GM19025 (cell line): ENCODE measurements around the gene MKRN2OS.
A peak's percentile ranks its signal among the peaks of the same experiment; 100 is the strongest.

Source experiments
- ATAC-seq: cut with Tn5 transposase; IDR thresholded peaks from one replicate; pipeline ENCODE4 v1.9.1; 2021; ENCODE audit warnings: mild to moderate bottlenecking, low read depth, moderate library complexity; ENCODE audit not compliant: unreplicated experiment

Gene MKRN2OS, protein sequence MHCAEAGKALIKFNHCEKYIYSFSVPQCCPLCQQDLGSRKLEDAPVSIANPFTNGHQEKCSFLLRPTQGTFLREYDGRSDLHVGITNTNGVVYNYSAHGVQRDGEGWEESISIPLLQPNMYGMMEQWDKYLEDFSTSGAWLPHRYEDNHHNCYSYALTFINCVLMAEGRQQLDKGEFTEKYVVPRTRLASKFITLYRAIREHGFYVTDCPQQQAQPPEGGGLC

DNA sequence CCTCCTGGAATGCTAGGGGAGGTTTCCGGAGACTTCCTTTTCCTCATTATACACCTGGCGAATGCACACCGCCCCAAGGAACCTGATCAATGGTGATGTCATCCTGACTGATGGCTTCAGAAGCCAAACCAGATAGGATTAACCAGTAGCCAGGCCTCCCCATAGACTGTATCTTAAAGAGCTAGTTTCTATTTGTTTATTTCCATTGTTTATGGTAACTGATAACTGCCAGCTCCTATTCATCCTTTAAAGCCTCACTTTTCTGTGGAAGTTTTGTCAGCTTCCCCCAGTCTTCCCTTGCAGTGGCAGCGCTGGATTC lies at the start of gene MKRN2OS:
MKRN2OS (minus strand) TSS at position 27 of the 319 bp plus-strand sequence. CDS start 35 bp downstream, outside the sequence.
- no peak for ATAC-seq

DNA sequence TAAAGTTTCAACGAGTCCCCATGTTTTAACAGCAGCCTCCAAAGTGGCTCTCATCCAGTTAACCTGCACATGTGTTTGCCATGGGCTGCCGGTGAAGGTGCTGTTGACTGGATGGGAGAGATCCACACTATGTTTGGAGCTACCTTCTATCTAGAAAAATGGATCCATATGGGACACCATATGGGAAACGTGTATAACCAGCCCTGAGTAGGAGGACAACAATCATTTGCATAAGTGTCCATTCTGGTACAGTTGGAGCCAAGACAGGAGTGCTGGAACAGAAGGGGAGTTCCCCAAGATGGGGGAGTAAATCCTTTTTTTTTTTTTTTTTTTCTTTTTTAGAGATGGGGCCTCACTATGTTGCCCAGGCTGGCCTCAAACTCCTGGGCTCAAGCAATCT lies 48.2 kb upstream of the MKRN2OS start:
- ATAC-seq: no peak

DNA sequence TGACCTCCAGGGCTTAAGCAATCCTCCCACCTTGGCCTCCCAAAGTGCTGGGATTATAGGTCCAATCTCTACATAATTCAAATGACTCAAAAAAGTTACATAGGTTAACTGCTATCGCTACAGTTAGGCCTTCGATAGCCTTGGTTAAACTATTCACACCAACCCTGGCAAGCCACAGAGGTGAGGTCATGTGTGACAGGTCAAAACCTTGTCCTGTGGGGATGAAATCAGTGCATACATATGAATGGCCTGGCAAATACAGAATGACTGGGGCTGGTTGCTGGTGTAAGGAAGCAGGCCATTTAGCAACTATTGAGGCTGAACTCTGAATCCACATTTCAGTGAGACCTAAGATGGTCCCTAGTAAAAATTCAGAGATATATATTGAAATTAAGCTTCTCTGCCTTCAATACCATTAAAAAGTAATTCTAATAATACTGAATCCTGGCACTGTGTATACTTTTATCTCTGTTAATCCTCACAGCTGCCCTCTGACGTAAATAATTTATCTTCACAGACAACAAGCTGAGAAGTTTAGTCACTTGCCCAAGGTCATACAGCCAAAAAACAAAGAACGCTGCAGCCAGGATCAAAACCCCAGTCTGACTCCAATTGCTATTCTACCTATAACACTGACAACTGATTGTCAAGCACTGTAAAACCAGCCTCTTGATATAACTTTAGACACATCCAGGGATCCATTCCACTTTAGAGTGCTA lies 46.9 kb upstream of the MKRN2OS start:
- ATAC-seq: no peak

DNA sequence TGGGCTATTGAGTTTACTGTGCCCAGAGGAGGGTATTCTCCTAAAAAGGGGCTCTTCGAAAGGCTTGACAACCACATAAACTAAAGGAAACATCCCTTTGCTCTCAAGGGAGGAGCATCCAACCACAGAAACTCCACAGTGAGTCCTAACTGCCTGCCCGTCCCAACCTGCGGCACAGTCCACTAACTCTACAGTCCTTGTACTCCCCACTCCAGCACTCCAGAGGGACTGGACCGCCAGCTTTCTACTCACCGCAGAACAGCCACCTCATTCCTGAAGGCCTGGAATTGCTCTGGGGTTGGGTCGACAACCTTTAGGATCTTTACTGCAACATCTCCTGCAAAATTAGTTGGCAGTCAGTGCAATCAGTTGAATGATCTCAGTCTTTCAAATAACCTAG lies 46.2 kb upstream of the MKRN2OS start:
- ATAC-seq: no peak

DNA sequence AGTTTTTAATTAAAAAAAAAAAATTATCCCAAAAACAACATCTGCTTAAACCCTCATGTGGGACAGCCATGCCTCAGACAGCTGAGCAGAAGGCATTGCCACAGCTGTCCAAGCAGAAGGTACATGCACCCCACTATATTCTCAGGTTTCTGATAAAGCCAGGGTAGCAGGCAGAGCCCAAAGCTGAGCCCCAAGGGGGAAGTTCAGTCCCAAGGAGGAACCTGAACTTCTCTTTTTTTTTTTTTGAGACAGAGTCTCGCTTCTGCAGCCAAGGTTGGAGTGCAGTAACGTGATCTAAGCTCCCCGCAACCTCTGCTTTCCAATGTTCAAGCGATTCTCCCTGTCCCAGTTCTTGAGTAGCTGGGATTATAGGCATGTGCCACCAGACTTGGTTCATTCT lies 44.8 kb upstream of the MKRN2OS start:
- ATAC-seq: no peak

DNA sequence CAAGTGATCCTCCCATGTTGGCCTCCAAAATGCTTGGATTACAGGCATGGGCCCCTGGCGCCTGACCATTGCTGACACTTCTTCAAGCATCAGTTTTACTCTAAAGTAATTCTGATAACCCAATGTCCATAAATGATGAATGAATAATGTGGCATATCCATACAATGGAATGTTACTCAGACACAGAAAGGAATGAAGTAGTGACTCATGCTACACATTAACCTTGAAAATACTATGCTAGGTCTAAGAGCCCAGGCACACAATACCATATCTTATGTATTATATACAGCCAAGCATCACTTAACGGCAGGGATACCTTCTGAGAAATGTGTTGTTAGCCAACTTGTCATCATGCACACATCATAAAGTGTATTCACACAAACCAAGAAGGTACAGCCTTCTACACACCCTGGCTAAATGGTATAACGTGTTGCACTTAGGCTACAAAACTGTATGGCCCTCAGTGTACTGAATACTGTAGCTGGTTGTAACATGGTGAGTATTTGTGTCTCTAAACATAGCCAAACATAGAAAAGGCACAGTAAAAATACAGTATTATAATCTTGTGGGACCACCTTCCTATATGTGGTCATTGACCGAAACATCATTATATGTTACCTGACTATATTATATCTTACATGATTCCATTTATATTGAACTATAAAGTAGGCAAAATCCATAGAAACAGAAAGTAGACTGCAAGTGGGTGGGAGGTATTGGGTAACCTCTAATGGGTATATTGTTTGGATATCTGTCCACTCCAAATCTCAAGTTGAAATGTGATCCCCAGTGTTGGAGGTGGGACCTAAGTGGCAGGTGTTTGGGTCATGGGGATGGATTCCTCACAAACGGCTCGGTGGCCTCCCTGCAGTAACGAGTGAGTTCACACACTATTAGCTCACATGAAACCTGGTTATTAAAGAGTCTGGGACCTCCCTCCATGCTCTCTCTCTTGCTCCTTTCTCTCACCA lies 43.0 kb upstream of the MKRN2OS start:
- no peak for ATAC-seq

DNA sequence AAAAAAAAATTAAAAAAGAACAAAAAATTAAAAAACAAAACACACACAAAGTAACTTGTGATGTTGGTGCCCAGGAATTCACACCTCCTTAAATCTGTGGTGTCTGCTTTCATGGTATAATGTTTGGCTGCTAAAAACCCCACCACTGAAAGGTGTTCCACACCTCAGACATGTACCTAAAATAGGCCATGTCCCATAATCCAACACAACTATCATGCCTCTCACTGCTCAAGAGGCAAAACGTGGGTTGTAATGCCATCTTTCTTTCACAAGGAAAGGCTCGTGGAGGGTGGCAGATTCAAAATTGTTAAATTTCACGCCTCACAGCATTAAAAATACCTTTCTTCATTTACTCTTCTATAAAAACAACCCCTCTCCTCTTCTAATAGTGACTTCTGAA lies 41.1 kb upstream of the MKRN2OS start:
- no peak for ATAC-seq

DNA sequence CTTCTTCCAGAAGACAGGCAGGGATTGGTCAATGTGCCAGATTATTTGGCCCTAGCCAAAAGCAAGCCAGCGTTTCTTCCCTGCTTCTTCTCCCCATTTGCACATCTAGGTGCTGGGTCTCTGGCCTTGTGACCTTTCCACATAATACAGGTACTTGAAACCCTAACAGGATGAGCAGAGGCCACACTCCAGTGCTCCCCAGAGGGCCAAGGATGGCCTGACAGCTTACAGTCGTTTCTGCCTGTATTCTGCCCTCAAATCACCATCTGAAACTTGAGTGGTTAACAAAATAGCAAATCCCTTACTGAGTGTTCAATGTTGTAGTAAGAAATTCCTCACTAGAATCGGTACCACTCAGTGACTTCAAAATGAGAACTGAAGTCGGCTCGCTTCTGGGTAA lies 40.7 kb upstream of the MKRN2OS start:
- peak; percentile 69 for ATAC-seq

DNA sequence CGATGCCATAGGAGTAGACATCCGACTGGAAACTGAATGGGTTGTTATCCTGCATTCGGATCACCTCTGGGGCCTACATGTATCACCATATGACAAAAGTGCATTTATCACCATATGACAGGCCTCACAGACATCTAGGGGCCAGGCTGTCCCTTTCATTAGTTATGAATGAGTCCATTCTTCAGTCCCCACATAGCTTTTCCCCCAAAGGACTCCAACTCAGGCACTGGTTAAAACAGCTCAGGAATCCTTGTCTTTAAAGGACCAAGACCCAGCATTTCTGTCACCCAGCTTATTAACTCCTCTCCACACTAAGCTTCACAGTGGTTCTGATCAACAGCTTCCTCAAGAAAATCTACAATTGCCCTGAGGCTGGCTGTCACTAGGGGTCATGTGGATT lies 39.9 kb upstream of the MKRN2OS start:
- ATAC-seq: no peak

DNA sequence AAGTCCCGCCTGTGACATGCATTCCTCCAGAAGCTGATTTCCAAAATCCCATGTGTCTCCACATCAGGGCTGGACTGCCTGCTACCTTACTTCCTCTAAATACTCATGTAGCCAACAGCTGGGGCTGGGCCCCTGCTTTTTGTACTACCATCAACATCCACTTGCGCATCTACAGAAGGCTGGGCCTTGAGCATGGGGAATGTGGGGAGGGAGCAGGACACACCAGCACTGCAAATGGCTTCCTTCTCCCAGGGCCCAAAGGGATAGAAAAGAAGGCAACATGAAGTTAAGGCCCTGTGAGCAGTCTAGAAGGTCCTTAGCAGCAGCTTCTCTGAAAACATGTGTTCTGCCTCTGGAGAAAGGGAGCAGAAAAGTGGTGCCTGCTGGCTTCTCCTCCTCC lies 38.8 kb upstream of the MKRN2OS start:
- no peak for ATAC-seq

DNA sequence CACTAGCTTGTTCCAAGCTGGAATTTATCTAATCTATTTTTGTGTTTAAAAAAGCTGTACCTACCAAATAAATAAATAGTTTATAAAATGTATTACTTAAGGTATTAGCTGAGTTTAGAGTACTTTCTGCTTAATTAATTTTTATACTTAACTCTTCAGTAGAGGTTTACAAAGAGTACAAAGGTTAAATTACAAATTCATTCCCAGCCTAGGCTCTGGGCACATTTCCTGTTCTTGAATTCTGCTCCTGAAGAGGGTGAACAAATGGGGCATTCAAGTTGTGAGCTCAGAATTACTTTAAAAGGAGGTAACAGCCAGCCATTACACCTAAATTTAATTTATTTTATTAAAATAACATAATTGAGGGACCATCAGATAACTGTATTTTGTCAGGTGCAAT lies 38.0 kb upstream of the MKRN2OS start:
- no peak for ATAC-seq

DNA sequence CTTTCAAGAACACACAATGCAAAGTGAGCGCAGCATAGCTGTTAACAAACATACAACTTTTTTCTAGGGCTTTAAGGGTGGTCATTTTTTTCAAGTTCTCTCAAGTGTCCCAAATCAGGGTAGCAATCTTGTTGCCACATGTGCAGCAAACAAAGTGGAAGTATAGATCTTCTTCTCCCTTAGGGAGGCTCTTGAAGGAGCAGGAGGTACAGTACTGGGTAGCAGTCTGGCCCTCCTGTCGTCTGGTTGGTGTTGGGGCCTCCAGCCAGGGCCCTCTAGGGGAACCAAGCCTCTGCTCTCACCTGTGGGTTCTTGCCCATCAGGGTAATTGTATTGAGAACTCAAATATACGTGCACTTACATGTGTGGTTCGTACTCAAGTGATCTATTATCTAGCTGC lies 37.4 kb upstream of the MKRN2OS start:
- no peak for ATAC-seq

DNA sequence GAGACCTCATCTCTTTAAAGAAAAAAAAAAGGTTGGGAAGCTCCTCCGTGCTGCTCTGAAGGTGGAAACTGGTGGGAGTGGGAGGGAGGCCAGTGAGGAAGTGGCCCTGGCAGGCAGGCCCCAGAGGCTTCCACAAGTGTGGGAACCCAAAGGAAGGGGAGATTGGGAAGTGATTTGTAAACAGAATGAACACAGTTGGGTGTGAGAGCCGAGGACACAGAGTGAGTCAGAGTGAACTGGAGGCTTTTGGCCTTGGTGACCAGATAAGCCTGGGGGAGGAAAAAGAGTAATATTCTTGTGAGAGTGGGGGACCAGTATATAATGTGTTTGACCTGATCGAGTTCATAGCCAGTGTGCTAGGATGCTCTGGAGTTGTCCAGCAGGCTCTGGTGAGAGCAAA lies 34.6 kb upstream of the MKRN2OS start:
- no peak for ATAC-seq

DNA sequence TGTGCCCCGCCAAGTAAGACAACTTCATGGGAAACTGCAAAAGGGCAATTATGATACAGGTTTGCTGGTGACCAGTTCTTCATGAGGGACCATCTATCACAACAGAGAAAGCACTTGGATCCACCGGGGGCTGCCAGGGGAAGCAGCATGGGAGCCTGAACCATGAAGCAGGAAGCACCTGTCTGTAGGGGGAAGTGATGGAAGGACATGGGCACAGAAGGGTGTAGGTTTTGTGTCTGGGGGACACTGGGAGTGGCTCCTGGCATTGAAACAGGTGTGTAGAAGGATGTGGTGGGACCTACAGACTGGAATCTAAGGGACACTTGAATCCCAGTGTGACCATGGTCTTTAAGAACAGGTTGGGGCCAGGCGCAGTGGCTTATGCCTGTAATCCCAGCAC lies 34.2 kb upstream of the MKRN2OS start:
- no peak for ATAC-seq

DNA sequence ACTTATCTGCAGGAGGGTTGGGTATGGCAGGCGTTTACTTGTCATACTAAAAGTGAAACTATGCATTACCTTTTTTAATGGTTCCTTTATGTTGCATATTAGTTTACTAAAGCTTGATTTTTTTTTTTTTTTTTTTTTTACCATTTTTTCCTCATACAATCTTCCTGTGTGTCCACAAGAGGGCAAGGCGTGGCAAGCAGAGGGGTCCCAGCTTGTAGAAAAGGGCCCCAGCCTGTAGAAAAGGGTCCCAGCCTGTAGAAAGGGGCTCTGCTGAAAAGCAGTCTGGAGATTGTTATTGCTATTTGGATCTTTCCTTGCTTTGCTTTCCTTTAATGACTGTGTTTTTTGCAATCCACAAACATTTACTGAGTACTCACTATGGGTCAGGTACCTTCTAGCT lies 33.4 kb upstream of the MKRN2OS start:
- ATAC-seq: no peak

DNA sequence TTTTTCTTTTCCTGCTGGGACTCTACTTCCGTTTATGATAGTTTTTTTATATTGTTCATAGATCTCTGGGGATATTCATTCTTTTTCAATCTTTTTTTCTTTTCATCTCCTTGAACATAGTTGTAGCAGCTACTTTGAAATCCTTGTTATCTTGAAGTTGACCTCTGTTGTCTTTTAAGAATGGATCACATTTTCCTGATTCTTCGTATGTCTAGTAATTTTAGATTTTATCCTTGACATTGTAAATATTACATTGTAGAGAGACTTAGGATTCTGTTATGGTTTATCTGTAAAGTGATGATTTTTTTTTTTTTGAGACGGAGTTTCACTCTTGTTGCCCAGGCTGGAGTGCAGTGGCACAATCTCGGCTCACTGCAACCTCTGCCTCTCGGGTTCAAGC lies 32.1 kb upstream of the MKRN2OS start:
- no peak for ATAC-seq

DNA sequence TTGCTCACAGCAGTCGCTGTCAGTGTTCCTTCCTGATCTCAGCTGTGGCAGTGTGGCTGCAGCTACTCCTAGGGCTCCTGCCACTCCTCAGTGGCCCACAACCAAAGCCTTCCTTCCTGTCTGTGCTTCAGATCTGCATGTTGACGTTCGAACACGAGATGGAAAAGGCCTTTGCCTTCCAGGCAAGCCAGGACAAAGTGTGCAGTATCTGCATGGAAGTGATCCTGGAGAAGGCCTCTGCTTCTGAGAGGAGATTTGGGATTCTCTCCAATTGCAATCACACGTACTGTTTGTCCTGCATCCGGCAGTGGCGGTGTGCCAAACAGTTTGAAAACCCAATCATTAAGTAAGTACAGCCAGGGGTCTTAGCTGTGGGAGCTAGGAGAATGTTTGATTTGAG lies 29.4 kb upstream of the MKRN2OS start:
- no peak for ATAC-seq

DNA sequence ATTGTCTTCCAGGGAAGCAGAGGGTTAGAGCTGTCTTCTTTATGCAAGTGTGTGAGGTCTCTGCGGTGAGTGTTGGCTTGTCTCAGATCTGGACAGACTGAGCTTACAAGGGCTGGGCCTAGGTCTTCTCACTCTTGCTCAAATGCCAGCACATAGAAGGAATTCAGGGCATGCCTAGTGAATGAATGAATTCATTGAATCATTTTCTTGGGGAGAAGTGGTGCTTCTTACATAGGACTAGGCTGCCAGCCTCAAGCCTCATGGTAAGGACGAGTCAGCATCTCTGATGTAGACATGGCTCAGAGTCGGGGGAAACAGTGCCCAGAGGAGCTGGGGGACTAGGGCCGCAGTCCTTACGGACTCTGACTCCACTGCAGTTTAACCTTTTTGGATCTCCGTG lies 28.8 kb upstream of the MKRN2OS start:
- no peak for ATAC-seq

DNA sequence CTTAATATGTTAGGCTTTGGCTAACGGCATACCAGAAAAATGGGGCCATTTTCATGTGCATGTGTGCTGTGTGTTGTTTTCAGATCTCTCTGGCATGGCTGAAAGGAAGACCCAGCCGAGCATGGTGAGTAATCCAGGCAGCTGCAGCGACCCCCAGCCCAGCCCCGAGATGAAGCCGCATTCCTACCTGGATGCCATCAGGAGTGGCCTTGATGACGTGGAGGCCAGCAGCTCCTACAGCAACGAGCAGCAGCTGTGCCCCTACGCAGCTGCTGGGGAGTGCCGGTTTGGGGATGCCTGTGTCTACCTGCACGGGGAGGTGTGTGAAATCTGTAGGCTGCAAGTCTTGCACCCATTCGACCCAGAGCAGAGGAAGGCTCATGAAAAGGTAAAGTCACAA lies 26.7 kb upstream of the MKRN2OS start:
- no peak for ATAC-seq

DNA sequence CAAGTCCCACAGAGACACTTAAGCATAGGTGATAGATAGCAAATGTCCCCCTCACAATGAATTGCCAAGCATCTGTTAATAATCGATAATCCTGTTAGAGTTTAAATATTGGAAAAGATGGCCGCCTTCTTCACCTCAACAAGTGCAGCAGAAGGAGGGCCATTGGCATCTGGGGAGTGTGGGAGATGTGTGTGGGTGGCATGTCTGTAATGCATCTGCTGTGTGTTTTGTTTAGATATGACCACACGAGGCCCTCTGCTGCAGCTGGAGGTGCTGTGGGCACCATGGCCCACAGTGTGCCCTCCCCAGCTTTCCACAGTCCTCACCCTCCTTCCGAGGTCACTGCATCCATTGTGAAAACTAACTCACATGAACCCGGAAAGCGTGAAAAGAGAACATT lies 24.5 kb upstream of the MKRN2OS start:
- no peak for ATAC-seq

DNA sequence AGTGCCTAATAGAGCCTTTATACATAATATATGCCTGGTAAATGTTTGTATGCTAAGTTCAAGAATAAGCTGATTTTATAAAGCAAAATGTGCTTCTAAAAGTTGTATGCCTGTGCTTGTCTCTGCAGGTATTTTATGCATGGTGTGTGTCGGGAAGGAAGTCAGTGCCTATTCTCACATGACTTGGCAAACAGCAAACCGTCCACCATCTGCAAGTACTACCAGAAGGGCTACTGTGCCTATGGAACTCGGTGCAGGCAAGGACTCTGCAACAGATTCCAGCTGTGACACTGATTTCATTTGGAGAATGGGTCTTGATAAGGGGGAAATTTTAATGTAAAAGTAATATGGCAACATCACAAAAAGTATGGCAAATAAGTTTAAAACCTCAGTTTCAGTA lies 23.4 kb upstream of the MKRN2OS start:
- ATAC-seq: no peak

DNA sequence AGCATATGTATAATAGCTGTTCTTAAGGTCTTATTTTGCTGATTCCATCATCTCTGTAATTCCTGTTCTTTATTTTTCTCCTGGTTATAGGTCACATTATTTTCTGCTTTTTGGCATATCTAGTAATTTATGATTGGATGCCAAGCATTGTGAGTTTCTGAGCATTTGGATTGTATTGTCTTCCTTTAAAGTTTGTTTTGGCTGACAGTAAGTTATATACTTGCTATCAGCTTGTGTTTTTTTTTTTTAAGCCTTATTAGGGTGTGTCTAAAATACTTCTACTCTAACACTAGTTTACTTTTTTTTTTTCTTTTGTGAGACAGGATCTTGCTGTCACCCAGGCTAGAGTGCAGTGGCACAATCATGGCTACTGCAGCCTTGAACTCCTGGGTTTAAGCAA lies 21.7 kb upstream of the MKRN2OS start:
- no peak for ATAC-seq
